ENCODE results near the gene KCTD19.

KCTD19 gene

GRCh38 chr16:67241008-67241900 lies 85.3 kb downstream of the KCTD19 start:
- DNase-seq: no peak

- DNase-seq: no peak
These were observed 86.0 kb downstream of the KCTD19 start for GRCh38 chr16:67240506-67240905.

All from COR-L47 (cell line).